ENCODE measurements around the gene DEFB129. TPM values are rescaled to one million over a fixed set of nuclear protein-coding genes. Genes with fewer than 3 reads are reported as not detected.

The DEFB129 gene
- total RNA-seq, 1 donor, result not detected

GRCh38 chr20:273884-274283 lies 46.8 kb downstream of the DEFB129 start:
- no peak for TF ChIP-seq CTCF (IDR thresholded peaks at IDR 0.05; ENCODE audit: insufficient read depth, low read depth, low read length)
- H3K4me3 ChIP-seq (ENCODE audit: low read depth, low read length), result no peak overlapping the region
- DNase-seq (ENCODE audit: low read depth), result no peak

- no peak overlapping the region for H3K4me3 ChIP-seq (ENCODE audit: low read depth, low read length)
- no peak for DNase-seq (ENCODE audit: low read depth)
- no peak for TF ChIP-seq CTCF (IDR thresholded peaks at IDR 0.05; ENCODE audit: insufficient read depth, low read depth, low read length)
Measured at GRCh38 chr20:275791-276190, 48.7 kb downstream of the DEFB129 start.

- TF ChIP-seq CTCF (IDR thresholded peaks at IDR 0.05; ENCODE audit: insufficient read depth, low read depth, low read length), result no peak
- no peak for DNase-seq (ENCODE audit: low read depth)
- H3K4me3 ChIP-seq (ENCODE audit: low read depth, low read length), result no peak overlapping the region
Measured at GRCh38 chr20:276620-277495, 49.8 kb downstream of the DEFB129 start.

GRCh38 chr20:277496-277781 lies 50.4 kb downstream of the DEFB129 start:
- H3K4me3 ChIP-seq (ENCODE audit: low read depth, low read length), result no peak overlapping the region
- DNase-seq (ENCODE audit: low read depth), result no peak
- TF ChIP-seq CTCF (IDR thresholded peaks at IDR 0.05; ENCODE audit: insufficient read depth, low read depth, low read length), result no peak

GRCh38 chr20:278181-278580 lies 51.1 kb downstream of the DEFB129 start:
- DNase-seq (ENCODE audit: low read depth), result no peak
- H3K4me3 ChIP-seq (ENCODE audit: low read depth, low read length), result no peak overlapping the region
- TF ChIP-seq CTCF (IDR thresholded peaks at IDR 0.05; ENCODE audit: insufficient read depth, low read depth, low read length), result no peak

- no peak for DNase-seq (ENCODE audit: low read depth)
- peak; percentile 12 for TF ChIP-seq CTCF (IDR thresholded peaks at IDR 0.05; ENCODE audit: insufficient read depth, low read depth, low read length)
- no peak overlapping the region for H3K4me3 ChIP-seq (ENCODE audit: low read depth, low read length)
Measured at GRCh38 chr20:278607-279571, 51.8 kb downstream of the DEFB129 start.

Other genes starting within 250 kb of the DEFB129 start
- gene DEFB125, start 139.6 kb upstream of the DEFB129 start, total RNA-seq, result not detected in 2 replicates
- gene DEFB126, start 84.7 kb upstream of the DEFB129 start, total RNA-seq, result not detected in 2 replicates
- gene DEFB127, start 69.8 kb upstream of the DEFB129 start, total RNA-seq, result not detected in 2 replicates
- not detected in 2 replicates for gene DEFB128, start 37.5 kb upstream of the DEFB129 start, total RNA-seq
- not detected in 2 replicates for gene DEFB132, start 30.5 kb downstream of the DEFB129 start, total RNA-seq
- gene C20orf96, start 63.5 kb downstream of the DEFB129 start, total RNA-seq, result 1.3 and 1.9 TPM in 2 replicates
- 10.6 and 11.2 TPM in 2 replicates for gene ZCCHC3, start 70.3 kb downstream of the DEFB129 start, total RNA-seq
- 6.0 and 6.8 TPM in 2 replicates for gene SOX12, start 98.3 kb downstream of the DEFB129 start, total RNA-seq
- gene NRSN2, start 119.9 kb downstream of the DEFB129 start, total RNA-seq, result 53.5 and 73.1 TPM in 2 replicates
- 36.7 and 100 TPM in 2 replicates for gene TRIB3, start 153.5 kb downstream of the DEFB129 start, total RNA-seq
- 59.2 and 78.0 TPM in 2 replicates for gene RBCK1, start 181.0 kb downstream of the DEFB129 start, total RNA-seq
- 40.3 and 42.3 TPM in 2 replicates for gene TBC1D20, start 235.3 kb downstream of the DEFB129 start, total RNA-seq